GM18502 (cell line): ENCODE measurements around the gene GEMIN5.

Experiments
- ATAC-seq: cut with Tn5 transposase; IDR thresholded peaks from one replicate; pipeline ENCODE4 v1.9.1; 2021; ENCODE audit warnings: mild to moderate bottlenecking; ENCODE audit not compliant: unreplicated experiment, poor library complexity

GEMIN5 gene

GRCh38 chr5:154850255-154851062, 87.6 kb downstream of the GEMIN5 start, which contains the start of gene FAXDC2:
FAXDC2 (minus strand) TSS chr5:154850603; CDS start chr5:154838178, 12,425 bp downstream.
- ATAC-seq: no peak

GRCh38 chr5:154849791-154850201, 88.2 kb downstream of the GEMIN5 start:
- no peak for ATAC-seq

GRCh38 chr5:154849264-154849785, 88.7 kb downstream of the GEMIN5 start:
- no peak for ATAC-seq

- no peak for ATAC-seq
These were observed 93.2 kb downstream of the GEMIN5 start for GRCh38 chr5:154844809-154845208.

GRCh38 chr5:154842689-154843530, 95.1 kb downstream of the GEMIN5 start:
- no peak for ATAC-seq

GRCh38 chr5:154841273-154841661, 96.7 kb downstream of the GEMIN5 start:
- no peak for ATAC-seq

- ATAC-seq: no peak
These were observed 97.4 kb downstream of the GEMIN5 start for GRCh38 chr5:154840435-154841272.
